HEK293T (cell line): Measurements from ENCODE around the gene BORCS5.

Experiments
- ARNT ChIP-seq: fragments of 450-650 bp; IDR thresholded peaks from 2 replicates; pipeline ENCODE4 v1.6.1; 2017; ENCODE audit warnings: mild to moderate bottlenecking
- BHLHE40 ChIP-seq: fragments of 450-650 bp; IDR thresholded peaks from 2 replicates; pipeline ENCODE4 v1.6.1; 2016; ENCODE audit warnings: mild to moderate bottlenecking, moderate library complexity, borderline replicate concordance
- FOXK2 ChIP-seq: fragments of 450-650 bp; IDR thresholded peaks from 2 replicates; pipeline ENCODE4 v1.6.1; 2016; ENCODE audit warnings: mild to moderate bottlenecking
- L3MBTL2 ChIP-seq: fragments of 450-650 bp; conservative IDR thresholded peaks from 2 replicates; pipeline ENCODE4 v1.6.1; 2016; ENCODE audit warnings: mild to moderate bottlenecking
- LEF1 ChIP-seq: fragments of 450-650 bp; IDR thresholded peaks from 2 replicates; pipeline ENCODE4 v1.6.1; 2017; ENCODE audit warnings: mild to moderate bottlenecking, borderline replicate concordance
- NFRKB ChIP-seq: fragments of 450-650 bp; IDR thresholded peaks from 2 replicates; pipeline ENCODE4 v1.6.1; 2016; ENCODE audit warnings: mild to moderate bottlenecking, moderate library complexity
- SP1 ChIP-seq: fragments of 450-650 bp; IDR thresholded peaks from 2 replicates; pipeline ENCODE4 v1.6.1; 2017
- SUZ12 ChIP-seq: fragments of 450-650 bp; IDR thresholded peaks from 2 replicates; pipeline ENCODE4 v1.6.1; 2016; ENCODE audit warnings: mild to moderate bottlenecking

DNA sequence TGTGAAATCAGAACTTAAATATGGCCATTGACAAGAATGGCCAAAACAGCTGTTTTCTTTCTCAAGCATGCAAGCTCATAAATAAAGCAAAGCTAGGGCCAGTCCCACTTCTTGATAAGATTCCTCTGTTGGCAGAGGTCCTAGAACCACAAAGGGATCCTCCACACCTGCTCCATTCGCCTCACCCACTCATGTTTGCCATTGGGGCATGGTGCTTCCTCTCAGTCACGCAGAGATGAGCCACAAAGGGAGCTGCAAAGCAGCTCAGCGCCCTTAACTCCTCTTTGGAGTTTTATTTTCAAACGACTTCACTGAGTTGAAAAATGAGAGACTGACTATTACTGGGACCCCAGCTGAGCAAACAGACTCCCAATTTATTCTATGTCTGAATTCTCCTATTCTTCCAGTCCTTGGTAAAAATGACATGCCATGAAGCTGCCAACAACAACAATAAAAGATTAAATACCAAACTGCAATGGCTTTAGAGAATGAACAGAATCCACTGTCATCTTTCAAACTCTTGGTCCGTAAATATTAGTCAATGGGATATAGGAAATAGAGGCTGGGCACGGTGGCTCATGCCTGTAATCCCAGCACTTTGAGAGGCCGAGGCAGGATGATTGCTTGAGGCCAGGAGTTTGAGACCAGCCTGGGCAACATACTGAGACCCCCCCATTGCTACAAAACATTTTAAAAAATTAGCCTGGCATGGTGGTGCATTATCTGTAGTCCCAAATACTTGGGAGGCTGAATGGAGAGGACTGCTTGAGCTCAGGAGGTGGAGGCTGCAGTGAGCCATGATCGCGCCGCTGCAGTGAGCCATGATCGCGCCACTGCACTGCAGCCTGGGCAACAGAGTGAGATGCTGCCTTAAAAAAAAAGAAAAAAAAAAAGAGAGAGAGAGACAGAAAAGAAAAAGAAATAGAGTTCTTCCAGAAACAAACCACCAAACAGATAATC, 23.2 kb upstream of the BORCS5 start:
- no peak for TF ChIP-seq ARNT
- TF ChIP-seq FOXK2, result no peak
- no peak for TF ChIP-seq LEF1
- TF ChIP-seq SP1, result no peak
- TF ChIP-seq BHLHE40, result no peak
- TF ChIP-seq L3MBTL2, result no peak
- TF ChIP-seq SUZ12, result no peak
- TF ChIP-seq NFRKB, result no peak
